Thymus (tissue), 14 donors: Measurements from ENCODE around the gene CA4. TPM values are rescaled to one million over a fixed set of nuclear protein-coding genes. Genes with fewer than 3 reads are reported as not detected.
A peak's percentile ranks its signal among the peaks of the same experiment; 100 is the strongest.
"Not testable (repeated sequence)": the region's sequence is repeated elsewhere in the genome, so short reads cannot be mapped to it uniquely, and the experiment has no call there.

Source experiments
- DNase-seq, 9 donors: peaks; one replicate each; pipeline ENCODE4 v3.0.0-alpha.2; 2013; ENCODE audit warnings: low spot score in 9 of 9, low read depth in 6 of 9, missing footprints in 1 of 9
- H3K27ac ChIP-seq, 2 donors: one replicate each; pipeline ENCODE4 v1.5.1; 2013; ENCODE audit warnings: control low read depth in 1 of 2, low read depth in 1 of 2, low read length in 1 of 2, mild to moderate bottlenecking in 1 of 2, moderate library complexity in 1 of 2
- H3K27me3 ChIP-seq, 2 donors: one replicate each; pipeline ENCODE4 v1.5.1; 2013; ENCODE audit warnings: low read length in 1 of 2; ENCODE audit not compliant: control insufficient read depth in 2 of 2, insufficient read depth in 1 of 2
- H3K36me3 ChIP-seq, 2 donors: one replicate each; pipeline ENCODE4 v1.5.1; 2013; ENCODE audit warnings: low read length in 1 of 2, mild to moderate bottlenecking in 1 of 2, moderate library complexity in 1 of 2; ENCODE audit not compliant: control insufficient read depth in 2 of 2, insufficient read depth in 2 of 2
- H3K4me1 ChIP-seq, 2 donors: one replicate each; pipeline ENCODE4 v1.5.1; 2013; ENCODE audit warnings: low read length in 2 of 2; ENCODE audit not compliant: control insufficient read depth in 2 of 2, insufficient read depth in 2 of 2
- H3K4me3 ChIP-seq, 2 donors: one replicate each; pipeline ENCODE4 v1.5.1; 2013; ENCODE audit warnings: low read length in 2 of 2, control low read depth in 1 of 2, mild to moderate bottlenecking in 1 of 2
- H3K9me3 ChIP-seq, 2 donors: one replicate each; pipeline ENCODE4 v1.5.1; 2013; ENCODE audit warnings: low read length in 1 of 2, mild to moderate bottlenecking in 1 of 2; ENCODE audit not compliant: control insufficient read depth in 2 of 2, insufficient read depth in 1 of 2
- WGBS: extraction: QIAGEN DNeasy Blood & Tissue Kit; methylation state at CpG from one replicate; pipeline ENCODE4 v1.1.7; 2013; 5-methylcytosine and 5-hydroxymethylcytosine counted together
- long read RNA-seq, 10 donors: transcript quantifications; one replicate each; lab custom pipeline, GENCODE V29; 2026
- polyA plus RNA-seq: library from polyadenylated mRNA; stranded (reverse); fragments of 200-250 nt; gene quantifications from one replicate; pipeline ENCODE4 v1.2.3, GENCODE V29; 2013
- total RNA-seq: library from RNA; stranded (reverse); fragments of 120-200 nt; gene quantifications from one replicate; pipeline ENCODE4 v1.2.4, GENCODE V29; 2013
- donor health status: healthy.

CA4 gene
- 0.94 TPM for total RNA-seq
- polyA plus RNA-seq = 6.9 TPM
- long read RNA-seq, donor 1 = 0 reads
- long read RNA-seq, donor 2 = 0 reads
- long read RNA-seq, donor 3 = 0 reads
- long read RNA-seq, donor 4 = 0 reads
- long read RNA-seq, donor 5, partial matches to known transcripts = 0 of 2 reads
- long read RNA-seq, donor 5, other reads (novel, unspliced or antisense) = 0 of 2 reads
- long read RNA-seq, donor 6 = 0 reads
- long read RNA-seq, donor 7, partial matches to known transcripts = 28 of 28 reads
- long read RNA-seq, donor 7, other reads (novel, unspliced or antisense) = 0 of 28 reads
- long read RNA-seq, donor 8 = 0 reads
- long read RNA-seq, donor 9 = 0 reads
- long read RNA-seq, donor 10, partial matches to known transcripts = 6 of 7 reads
- long read RNA-seq, donor 10, other reads (novel, unspliced or antisense) = 0 of 7 reads

GRCh38 chr17:60149691-60150582, at the start of gene CA4:
TSS of gene CA4 (plus strand) at chr17:60149973. CDS start at chr17:60150035, 62 bp downstream.
- Histone ChIP-seq H3K4me1 (peaks cover 2 to 4% of the 10 kb centered on the region in 2 donors), H3K27me3 (peaks cover 42 to 97% of the 10 kb centered on the region in 2 donors), H3K27ac (no peak within 1 kb of the TSS), H3K9me3 (peaks cover 1 to 4% of the 10 kb centered on the region in 2 donors), H3K36me3 (no peaks in the 10 kb centered on the region), H3K4me3 (peak within 1 kb of the TSS in 1 of 2 donors; percentile 3)
- no peak for DNase-seq
- 6% methylated on average over 81 of the region's 81 CpGs for WGBS

DNA sequence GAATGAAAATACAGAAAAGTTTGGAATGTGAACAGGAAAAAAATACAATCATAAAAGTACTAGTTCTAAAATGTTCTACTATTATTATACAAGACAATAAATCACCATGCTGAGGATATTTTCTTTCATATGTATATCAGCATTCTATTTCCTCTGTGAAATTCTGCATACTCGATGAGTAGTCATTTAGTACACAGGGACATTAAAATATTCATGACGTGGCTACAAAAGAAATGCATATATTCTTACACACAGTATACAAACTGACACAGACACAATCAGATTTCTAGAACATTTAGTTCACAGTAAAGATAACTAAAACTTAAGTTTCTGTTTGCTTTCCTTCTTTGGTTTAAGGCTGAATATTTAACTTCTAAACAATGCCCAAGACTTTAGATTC, 49.2 kb upstream of the CA4 start:
- WGBS = 100% methylated on average over 1 of the region's 2 CpGs
- H3K9me3 ChIP-seq, H3K4me3 ChIP-seq, DNase-seq, H3K27ac ChIP-seq, H3K36me3 ChIP-seq, H3K4me1 ChIP-seq, H3K27me3 ChIP-seq: not testable (repeated sequence)

DNA sequence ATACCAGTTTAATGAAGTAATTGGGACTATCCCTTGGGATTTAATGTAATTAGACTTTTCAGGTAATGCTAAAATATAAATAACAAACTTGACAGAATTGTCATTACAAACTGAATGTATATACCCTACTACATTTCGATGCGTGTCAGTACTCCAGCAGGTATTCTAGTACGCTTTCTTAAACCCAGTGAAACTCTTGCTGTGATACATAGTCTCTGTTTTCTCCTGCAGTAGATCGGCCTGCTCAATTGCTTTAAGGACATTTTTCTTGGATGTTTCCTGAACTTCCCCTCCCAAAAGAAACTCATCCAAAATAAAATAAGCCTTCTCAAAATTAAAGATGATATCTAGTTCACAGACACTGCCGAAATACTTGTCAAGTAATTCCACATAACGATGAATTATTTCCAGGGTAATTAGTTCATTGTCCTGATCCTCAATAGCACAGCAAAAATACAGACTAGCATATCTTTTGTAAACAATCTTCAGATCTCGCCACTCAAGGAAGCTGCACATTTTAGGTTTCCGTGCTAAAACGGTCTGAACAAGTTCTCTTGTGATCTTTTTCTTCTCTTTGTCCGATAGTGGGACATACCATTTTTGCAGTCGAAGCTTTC, 47.6 kb upstream of the CA4 start:
- peak overlapping the region in 1 of 2 donors; percentile 24 for H3K4me3 ChIP-seq
- not testable (repeated sequence) for H3K27ac ChIP-seq, H3K36me3 ChIP-seq, H3K27me3 ChIP-seq, DNase-seq, H3K4me1 ChIP-seq, H3K9me3 ChIP-seq
- WGBS = 53% methylated on average over 11 of the region's 11 CpGs

DNA sequence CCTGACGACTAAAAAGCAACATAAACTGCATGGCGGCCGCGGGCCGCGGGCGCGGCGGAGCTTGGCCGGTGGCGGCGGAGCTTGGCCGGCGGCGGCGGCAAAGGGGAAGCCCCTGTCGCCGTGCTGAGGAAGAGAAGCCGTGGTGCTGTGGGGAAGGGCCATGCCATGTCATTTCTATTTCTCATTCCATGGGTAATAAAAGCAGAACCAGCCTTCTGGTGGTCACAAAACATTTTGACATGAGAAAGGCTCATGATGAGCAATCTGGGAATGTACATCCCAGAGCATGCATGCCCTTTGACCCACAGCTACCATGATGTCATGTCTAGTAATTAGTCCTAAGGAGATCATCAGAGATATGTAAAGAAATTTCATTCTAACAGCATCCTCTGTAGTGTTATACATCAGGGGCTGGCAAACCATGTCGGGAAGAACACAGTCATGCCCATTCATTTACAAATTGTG, 47.1 kb upstream of the CA4 start:
- 25% methylated on average over 20 of the region's 20 CpGs for WGBS
- H3K27ac ChIP-seq = no peak overlapping the region
- peak in 1 of 9 donors; percentile 23 for DNase-seq

GRCh38 chr17:60103957-60104356, 45.8 kb upstream of the CA4 start:
- H3K36me3 ChIP-seq = no peaks in the 10 kb centered on the region
- WGBS = 97% methylated on average over 4 of the region's 4 CpGs
- no peak for DNase-seq

More for the DNA sequence above, 47.1 kb upstream of the CA4 start:
- Histone ChIP-seq H3K4me1 (no peaks in the 10 kb centered on the region), H3K4me3 (peak overlapping the region in 1 of 2 donors; percentile 24), H3K9me3 (no peaks in the 10 kb centered on the region), H3K27me3 (peaks cover 0 to 6% of the 10 kb centered on the region in 2 donors), H3K36me3 (no peaks in the 10 kb centered on the region)

GRCh38 chr17:60106340-60107059, 43.3 kb upstream of the CA4 start:
- Histone ChIP-seq H3K9me3 (no peaks in the 10 kb centered on the region), H3K27ac (no peak overlapping the region), H3K4me3 (no peak overlapping the region), H3K4me1 (no peaks in the 10 kb centered on the region), H3K27me3 (peaks cover 0 to 6% of the 10 kb centered on the region in 2 donors), H3K36me3 (no peaks in the 10 kb centered on the region)
- 93% methylated on average over 5 of the region's 5 CpGs for WGBS
- DNase-seq = no peak

More at GRCh38 chr17:60103957-60104356, 45.8 kb upstream of the CA4 start:
- Histone ChIP-seq H3K27me3 (peaks cover 0 to 6% of the 10 kb centered on the region in 2 donors), H3K9me3 (no peaks in the 10 kb centered on the region), H3K4me1 (no peaks in the 10 kb centered on the region), H3K4me3 (no peak overlapping the region), H3K27ac (no peak overlapping the region)

DNA sequence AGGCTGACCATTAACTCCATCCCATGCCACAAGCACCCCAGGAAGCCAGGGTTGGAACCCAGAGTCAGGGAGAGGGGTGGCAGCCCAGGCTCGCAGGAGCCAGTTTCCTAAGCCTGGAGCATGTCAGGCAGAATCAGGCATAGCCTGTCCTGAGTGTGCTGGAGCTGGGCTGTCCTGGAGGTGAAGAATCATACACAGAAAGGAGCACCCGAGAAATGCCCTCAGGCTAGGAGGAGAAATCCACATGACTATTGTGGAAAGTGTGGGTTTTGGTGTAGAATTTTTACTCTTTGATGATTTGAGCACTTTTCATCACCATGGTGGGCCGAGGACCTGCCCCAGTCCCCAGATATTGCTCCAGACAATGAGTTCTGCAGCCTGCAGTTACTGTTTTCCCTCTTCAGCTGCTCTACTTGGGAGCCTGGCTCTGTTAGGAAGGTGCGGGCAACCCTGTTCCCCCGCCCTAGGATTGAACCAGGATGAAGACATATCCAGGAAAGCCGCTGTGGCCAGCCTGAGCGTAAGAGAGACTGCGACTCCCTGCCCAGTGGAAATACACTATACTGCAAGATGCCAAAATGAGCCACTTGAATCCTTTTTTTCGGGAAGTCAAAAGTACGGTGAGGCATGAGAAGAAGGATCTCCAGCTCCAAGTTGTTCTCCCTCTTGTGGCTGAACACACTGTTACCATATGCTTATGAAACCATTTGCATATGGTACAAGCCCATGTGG, 42.1 kb upstream of the CA4 start:
- no peaks in the 10 kb centered on the region for H3K9me3 ChIP-seq
- H3K27me3 ChIP-seq = peaks cover 0 to 4% of the 10 kb centered on the region in 2 donors
- no peaks in the 10 kb centered on the region for H3K36me3 ChIP-seq
- H3K4me3 ChIP-seq = no peak overlapping the region
- WGBS = 94% methylated on average over 10 of the region's 10 CpGs
- no peak for DNase-seq
- no peak overlapping the region for H3K27ac ChIP-seq
- no peaks in the 10 kb centered on the region for H3K4me1 ChIP-seq

- 93% methylated on average over 1 of the region's 1 CpG for WGBS
- H3K27ac ChIP-seq, H3K27me3 ChIP-seq, H3K36me3 ChIP-seq, H3K4me3 ChIP-seq, DNase-seq, H3K4me1 ChIP-seq, H3K9me3 ChIP-seq: not testable (repeated sequence)
Measured at GRCh38 chr17:60108309-60108708, 41.5 kb upstream of the CA4 start.
